K562 (cell line): Measurements from ENCODE around the gene SIGLEC1. TPM values are rescaled to one million over a fixed set of nuclear protein-coding genes. Genes with fewer than 3 reads are reported as not detected.

Experiments used
- ATAC-seq: fragments of 200-7000 bp; cut with Tn5 transposase; 3 replicates; pipeline ENCODE4 v1.9.1; 2020; ENCODE audit warnings: moderate library complexity
- BruUV-seq: library from RNA; stranded (reverse); fragments of 400-500 nt; replicated peaks from 2 replicates; lab custom pipeline; 2021; lab: Mats Ljungman, UMichigan
- CTCF ChIA-PET: fragments of 300-600 bp; formaldehyde crosslinking; extraction: SDS; loops from one replicate; lab custom pipeline; 2021; ENCODE audit warnings: low intra/inter-chr PET ratio; lab: Yijun Ruan, JAX
- POLR2A ChIA-PET: fragments of 300-600, 350-650 bp; sonication (Branson Sonifier 250); formaldehyde crosslinking; extraction: SDS; loops from one replicate; lab custom pipeline; 2021; ENCODE audit warnings: antibody characterized with exemption, inconsistent platforms; lab: Yijun Ruan, JAX
- DNase-seq, 4 experiments: peaks; one replicate each; pipeline versions ENCODE4 v3.0.0 to v3.0.0-alpha.2; 2011 to 2018; ENCODE audit warnings: low spot score in 3 of 4, mixed read lengths in 3 of 4; ENCODE audit errors: extremely low read depth in 1 of 4
- FAIRE-seq: peaks from 2 replicates; lab custom pipeline; 2011; peaks lifted over from hg19 to GRCh38; lab: Jason Lieb, UNC
- H2AFZ ChIP-seq: 2 replicates; pipeline ENCODE4 v1.6.0; 2011; ENCODE audit warnings: low read depth, low read length, control low read depth, inconsistent platforms
- H3K27ac ChIP-seq: fragments of 200-600 bp; 3 replicates; pipeline ENCODE4 v1.8.0; 2011; ENCODE audit warnings: low read depth, mild to moderate bottlenecking, control low read depth, inconsistent platforms, low read length, moderate library complexity, mixed read lengths; ENCODE audit errors: extremely low read depth
- H3K27me3 ChIP-seq, 2 experiments: fragments of 300-600 bp in 1 of 2; 2 replicates in 1 of 2; 3 replicates in 1 of 2; pipeline versions ENCODE4 v1.6.0 to v1.8.0; 2011; ENCODE audit warnings: inconsistent platforms in 2 of 2, low read length in 2 of 2, mild to moderate bottlenecking in 1 of 2, mixed read lengths in 1 of 2, moderate library complexity in 1 of 2; ENCODE audit not compliant: control insufficient read depth in 2 of 2, insufficient read depth in 2 of 2
- H3K36me3 ChIP-seq: fragments of 300-600 bp; 3 replicates; pipeline ENCODE4 v1.8.0; 2011; ENCODE audit warnings: mild to moderate bottlenecking, low read length, inconsistent platforms; ENCODE audit not compliant: control insufficient read depth, insufficient read depth
- H3K4me1 ChIP-seq, 2 experiments: fragments of 200-600 bp in 1 of 2; replicated peaks in 1 of 2; 2 replicates in 1 of 2; 3 replicates in 1 of 2; pipeline versions ENCODE4 v1.5.1 to v1.8.0; 2011; ENCODE audit warnings: inconsistent platforms in 2 of 2, low read length in 2 of 2, mild to moderate bottlenecking in 1 of 2, mixed read lengths in 1 of 2, moderate library complexity in 1 of 2; ENCODE audit not compliant: control insufficient read depth in 2 of 2, insufficient read depth in 2 of 2
- H3K4me2 ChIP-seq: 2 replicates; pipeline ENCODE4 v1.6.1; 2011; ENCODE audit warnings: low read length, control low read depth, inconsistent platforms, mixed read lengths; ENCODE audit not compliant: insufficient read depth
- H3K4me3 ChIP-seq: fragments of 200-600 bp; sonication (generic), shearing (Covaris generic); 2 replicates; pipeline ENCODE4 v1.5.1; 2016; ENCODE audit warnings: control low read depth, inconsistent platforms
- H3K79me2 ChIP-seq: fragments of 200-600 bp; 3 replicates; pipeline ENCODE4 v1.8.0; 2011; ENCODE audit warnings: low read length, inconsistent platforms; ENCODE audit not compliant: control insufficient read depth, insufficient read depth
- H3K9ac ChIP-seq, 2 experiments: 2 replicates each; pipeline versions ENCODE4 v1.6.0 to v1.6.1; 2011; ENCODE audit warnings: low read depth in 2 of 2, low read length in 2 of 2, control low read depth in 1 of 2, inconsistent platforms in 1 of 2, mild to moderate bottlenecking in 1 of 2, mixed read lengths in 1 of 2; ENCODE audit not compliant: insufficient read depth in 1 of 2
- H3K9me1 ChIP-seq: one replicate; pipeline ENCODE4 v1.6.0; 2011; ENCODE audit warnings: inconsistent platforms, mild to moderate bottlenecking, low read length, moderate library complexity; ENCODE audit not compliant: control insufficient read depth, insufficient read depth
- H3K9me3 ChIP-seq: replicated peaks from 2 replicates; pipeline ENCODE4 v1.5.1; 2011; ENCODE audit warnings: low read depth, low read length, inconsistent platforms; ENCODE audit not compliant: control insufficient read depth, insufficient read depth
- H4K20me1 ChIP-seq: replicated peaks from 2 replicates; pipeline ENCODE4 v1.6.1; 2011; ENCODE audit warnings: low read length, inconsistent platforms, mixed read lengths; ENCODE audit not compliant: control insufficient read depth, insufficient read depth
- ATF7 ChIP-seq: fragments of 450-650 bp; IDR thresholded peaks from 2 replicates; pipeline ENCODE4 v1.7.1; 2014; ENCODE audit warnings: mild to moderate bottlenecking, moderate library complexity
- ELF4 ChIP-seq: fragments of 450-650 bp; formaldehyde crosslinking; IDR thresholded peaks from 2 replicates; pipeline ENCODE4 v1.4.0; 2022; ENCODE audit warnings: missing genetic modification characterization
- ETV1 ChIP-seq: fragments of 450-650 bp; conservative IDR thresholded peaks from 2 replicates; pipeline ENCODE4 v1.6.1; 2016; ENCODE audit warnings: missing genetic modification characterization, control low read depth, low read depth, missing compliant biosample characterization
- EWSR1 ChIP-seq: fragments of 450-650 bp; IDR thresholded peaks from 2 replicates; pipeline ENCODE4 v1.6.1; 2018; ENCODE audit warnings: borderline replicate concordance, mild to moderate bottlenecking, low read depth, moderate library complexity; ENCODE audit not compliant: partially characterized antibody
- KLF13 ChIP-seq: fragments of 450-650 bp; IDR thresholded peaks from 2 replicates; pipeline ENCODE4 v1.6.1; 2016; ENCODE audit warnings: missing genetic modification characterization, low read depth, mild to moderate bottlenecking, missing compliant biosample characterization, moderate library complexity, borderline replicate concordance
- SPI1 ChIP-seq: IDR thresholded peaks from 2 replicates; pipeline ENCODE4 v1.6.1; 2011; ENCODE audit warnings: low read depth, low read length, control low read depth, borderline replicate concordance
- SREBF1 ChIP-seq: fragments of 150-350 bp; IDR thresholded peaks from 2 replicates; pipeline ENCODE4 v1.6.1; 2014; ENCODE audit warnings: antibody characterized with exemption, low read depth, low read length, borderline replicate concordance
- SRSF7 ChIP-seq: fragments of 200-400 bp; formaldehyde crosslinking; optimal IDR thresholded peaks from 2 replicates; pipeline ENCODE3; 2017; ENCODE audit warnings: mild to moderate bottlenecking, low read depth, low read length
- TAF7 ChIP-seq: fragments of 450-650 bp; IDR thresholded peaks from 2 replicates; pipeline ENCODE4 v1.6.1; 2016; ENCODE audit warnings: missing genetic modification characterization, missing compliant biosample characterization
- TCF3 ChIP-seq: sonication (generic); formaldehyde crosslinking; IDR thresholded peaks from 2 replicates; pipeline ENCODE4 v1.4.0; 2020; ENCODE audit warnings: mild to moderate bottlenecking, missing genetic modification reagents
- THRAP3 ChIP-seq: fragments of 450-650 bp; IDR thresholded peaks from 2 replicates; pipeline ENCODE4 v1.6.1; 2016; ENCODE audit warnings: mild to moderate bottlenecking, inconsistent platforms, borderline replicate concordance
- ZFP1 ChIP-seq: fragments of 450-650 bp; formaldehyde crosslinking; IDR thresholded peaks from 2 replicates; pipeline ENCODE4 v1.4.0; 2020; ENCODE audit warnings: mild to moderate bottlenecking, mixed read lengths
- ZNF347 ChIP-seq: fragments of 450-650 bp; formaldehyde crosslinking; IDR thresholded peaks from 2 replicates; pipeline ENCODE4 v1.4.0; 2020; ENCODE audit warnings: low read depth, mild to moderate bottlenecking, moderate library complexity
- ZNF583 ChIP-seq: fragments of 250-450 bp; sonication (Bioruptor Pico); IDR thresholded peaks from 2 replicates; pipeline ENCODE4 v1.4.0; 2020
- ZNF639 ChIP-seq, 2 experiments: fragments of 200-800 bp in 1 of 2; sonication (Bioruptor generic) in 1 of 2; sonication (generic) in 1 of 2; formaldehyde crosslinking in 1 of 2; IDR thresholded peaks in 1 of 2; conservative IDR thresholded peaks in 1 of 2; 2 replicates each; pipeline versions ENCODE4 v1.5.0 to v1.6.1; 2016 to 2020; ENCODE audit warnings: missing compliant biosample characterization in 1 of 2, missing genetic modification characterization in 1 of 2, missing genetic modification reagents in 1 of 2
- WGBS: fragments of 100-300 bp; shearing (Covaris generic); methylation state at CpG from one replicate; pipeline ENCODE4 v1.1.6; 2016; ENCODE audit warnings: low coverage, mixed read lengths; ENCODE audit not compliant: insufficient coverage; ENCODE audit errors: missing lambda C conversion rate; 5-methylcytosine and 5-hydroxymethylcytosine counted together
- in situ Hi-C: fragments of 300-500 bp; cut with MboI; formaldehyde crosslinking; loops from 4 replicates; pipeline ENCODE4 v1.15.0; 2018; ENCODE audit warnings: inconsistent platforms, mixed read lengths
- intact Hi-C: fragments of 100-400 bp; cut with micrococcal nuclease; formaldehyde crosslinking; loops from 2 replicates; pipeline ENCODE4 v1.14.2; 2022
- polyA plus RNA-seq, 8 experiments: library from polyadenylated mRNA; depleted of rRNA in 4 of 8; stranded (reverse) in 5 of 8; unstranded in 3 of 8; fragments of >200 nt; fragmentation: Nextera tagmentation in 2 of 8; fragmentation: Illumina TruSeq in 1 of 8; extraction: Ambion mirVana in 2 of 8; extraction: Trizol in 1 of 8; gene quantifications; 2 replicates each; pipeline versions ENCODE4 v1.2.1 to v1.2.3, GENCODE V29; 2011 to 2014; ENCODE audit warnings: inconsistent platforms in 1 of 8, missing spikeins in 1 of 8
- total RNA-seq, 7 experiments: library from RNA; depleted of rRNA in 6 of 7; stranded (reverse); fragments of >200 nt in 6 of 7; fragmentation: Illumina TruSeq in 2 of 7; extraction: Trizol in 2 of 7; gene quantifications; 2 replicates each; pipeline versions ENCODE4 v1.2.1 to v1.2.3, GENCODE V29; 2011 to 2021; ENCODE audit warnings: low replicate concordance in 1 of 7
- TF ChIP-seq, protein P1 (sequence below): sonication (generic); formaldehyde crosslinking; IDR thresholded peaks from 2 replicates; pipeline ENCODE4 v1.4.0; 2020; ENCODE audit warnings: mild to moderate bottlenecking, missing genetic modification reagents
- TF ChIP-seq, protein P2 (sequence below): fragments of 250-450 bp; sonication (Bioruptor Pico); IDR thresholded peaks from 2 replicates; pipeline ENCODE4 v1.9.0; 2021; ENCODE audit warnings: mild to moderate bottlenecking, inconsistent platforms

SIGLEC1 gene
- total and polyA plus RNA-seq, 9 of the 15 experiments (the other 6 are each of a cell fraction or from before 2014, with no cell fraction given): 0.05 to 0.07 TPM; not detected in 7

DNA sequence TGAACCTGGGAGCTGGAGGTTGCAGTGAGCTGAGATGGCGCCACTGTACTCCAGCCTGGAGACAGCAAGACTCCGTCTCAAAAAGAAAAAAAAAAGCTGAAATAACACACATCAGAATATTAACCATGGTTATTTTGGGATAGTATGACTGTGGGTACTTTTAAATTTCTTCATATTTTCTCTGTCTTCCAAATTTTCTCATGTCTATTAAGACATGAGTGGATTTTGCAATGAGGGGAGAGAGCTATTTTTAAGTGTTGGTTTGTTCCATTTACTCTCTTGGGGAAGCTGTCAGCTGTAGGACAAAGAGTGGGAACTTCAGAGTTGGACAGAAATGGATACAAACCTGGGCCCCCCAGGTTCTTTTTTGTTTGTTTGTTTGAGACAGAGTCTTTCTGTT, 44.9 kb upstream of the SIGLEC1 start:
- ATAC-seq: no peak
- WGBS: no CpG with 5 or more reads among the region's 2 CpGs
- POLR2A ChIA-PET: interaction anchor here (0.6 kb wide), 1 partner anchor 421 kb away, joined by 3 read pairs; no protein-coding TSS in a partner anchor

More for the DNA sequence above, 44.9 kb upstream of the SIGLEC1 start:
- H3K9me3 ChIP-seq: no peaks in the 10 kb centered on the region
- FAIRE-seq: no peak
- H2AFZ ChIP-seq: no peak overlapping the region
- intact Hi-C loops (no loop called here), in situ Hi-C loops (no loop called here)
- peaks cover 2% of the 10 kb centered on the region for H3K9me1 ChIP-seq
- H3K4me1 ChIP-seq: peaks cover 0 to 13% of the 10 kb centered on the region in 2 experiments; a peak in 1 of 5 replicates
- no peak overlapping the region for H3K9ac ChIP-seq
- TF ChIP-seq ETV1 (tag) (no peak), KLF13 (tag) (no peak), ZFP1 (CRISPR knock-in tag) (no peak), THRAP3 (no peak), ELF4 (CRISPR knock-in tag) (no peak), EWSR1 (no peak), SPI1 (no peak), TCF3 (CRISPR knock-in tag) (no peak), ATF7 (no peak), SREBF1 (no peak), SRSF7 (no peak), ZNF347 (no peak), ZNF583 (CRISPR knock-in tag) (no peak), TAF7 (tag) (no peak), ZNF639 (CRISPR knock-in tag; conservative IDR thresholded peaks at IDR 0.05 in 1 of 2, IDR thresholded peaks at IDR 0.05 in 1 of 2) (no peak)
- TF ChIP-seq, protein P1, sequence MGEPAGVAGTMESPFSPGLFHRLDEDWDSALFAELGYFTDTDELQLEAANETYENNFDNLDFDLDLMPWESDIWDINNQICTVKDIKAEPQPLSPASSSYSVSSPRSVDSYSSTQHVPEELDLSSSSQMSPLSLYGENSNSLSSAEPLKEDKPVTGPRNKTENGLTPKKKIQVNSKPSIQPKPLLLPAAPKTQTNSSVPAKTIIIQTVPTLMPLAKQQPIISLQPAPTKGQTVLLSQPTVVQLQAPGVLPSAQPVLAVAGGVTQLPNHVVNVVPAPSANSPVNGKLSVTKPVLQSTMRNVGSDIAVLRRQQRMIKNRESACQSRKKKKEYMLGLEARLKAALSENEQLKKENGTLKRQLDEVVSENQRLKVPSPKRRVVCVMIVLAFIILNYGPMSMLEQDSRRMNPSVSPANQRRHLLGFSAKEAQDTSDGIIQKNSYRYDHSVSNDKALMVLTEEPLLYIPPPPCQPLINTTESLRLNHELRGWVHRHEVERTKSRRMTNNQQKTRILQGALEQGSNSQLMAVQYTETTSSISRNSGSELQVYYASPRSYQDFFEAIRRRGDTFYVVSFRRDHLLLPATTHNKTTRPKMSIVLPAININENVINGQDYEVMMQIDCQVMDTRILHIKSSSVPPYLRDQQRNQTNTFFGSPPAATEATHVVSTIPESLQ: no peak
- TF ChIP-seq, protein P2, sequence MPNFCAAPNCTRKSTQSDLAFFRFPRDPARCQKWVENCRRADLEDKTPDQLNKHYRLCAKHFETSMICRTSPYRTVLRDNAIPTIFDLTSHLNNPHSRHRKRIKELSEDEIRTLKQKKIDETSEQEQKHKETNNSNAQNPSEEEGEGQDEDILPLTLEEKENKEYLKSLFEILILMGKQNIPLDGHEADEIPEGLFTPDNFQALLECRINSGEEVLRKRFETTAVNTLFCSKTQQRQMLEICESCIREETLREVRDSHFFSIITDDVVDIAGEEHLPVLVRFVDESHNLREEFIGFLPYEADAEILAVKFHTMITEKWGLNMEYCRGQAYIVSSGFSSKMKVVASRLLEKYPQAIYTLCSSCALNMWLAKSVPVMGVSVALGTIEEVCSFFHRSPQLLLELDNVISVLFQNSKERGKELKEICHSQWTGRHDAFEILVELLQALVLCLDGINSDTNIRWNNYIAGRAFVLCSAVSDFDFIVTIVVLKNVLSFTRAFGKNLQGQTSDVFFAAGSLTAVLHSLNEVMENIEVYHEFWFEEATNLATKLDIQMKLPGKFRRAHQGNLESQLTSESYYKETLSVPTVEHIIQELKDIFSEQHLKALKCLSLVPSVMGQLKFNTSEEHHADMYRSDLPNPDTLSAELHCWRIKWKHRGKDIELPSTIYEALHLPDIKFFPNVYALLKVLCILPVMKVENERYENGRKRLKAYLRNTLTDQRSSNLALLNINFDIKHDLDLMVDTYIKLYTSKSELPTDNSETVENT (CRISPR knock-in tag): no peak
- CTCF ChIA-PET: no interaction called here
- no peak overlapping the region for H3K27ac ChIP-seq
- H3K4me2 ChIP-seq: no peak overlapping the region
- peaks cover 61% of the 10 kb centered on the region; the same call in 2 of the 3 replicates for H3K36me3 ChIP-seq
- DNase-seq: no peak
- H3K27me3 ChIP-seq: no peaks in the 10 kb centered on the region
- no peaks in the 10 kb centered on the region for H4K20me1 ChIP-seq
- no peak overlapping the region for H3K4me3 ChIP-seq
- no TSS peak for BruUV-seq
- no peaks in the 10 kb centered on the region; the same call in 2 of the 3 replicates for H3K79me2 ChIP-seq
